Lung (tissue), 12 donors: Measurements from ENCODE around the gene B3GLCT. TPM values are rescaled to one million over a fixed set of nuclear protein-coding genes. Genes with fewer than 3 reads are reported as not detected.

Experiments
- ATAC-seq: fragments of 200-7000 bp; cut with Tn5 transposase; one replicate; pipeline ENCODE4 v1.9.1; 2020; ENCODE audit warnings: moderate number of reproducible peaks; ENCODE audit not compliant: insufficient read depth, low FRiP score
- DNase-seq, 3 donors: peaks; one replicate each; pipeline ENCODE4 v3.0.0-alpha.2; 2013 to 2017
- H3K27ac ChIP-seq, 2 donors: one replicate each; pipeline ENCODE4 v1.5.1; 2013; ENCODE audit warnings: mild to moderate bottlenecking in 2 of 2, moderate library complexity in 2 of 2, control low read depth in 1 of 2, inconsistent platforms in 1 of 2, low read depth in 1 of 2, low read length in 1 of 2
- H3K27me3 ChIP-seq, 3 donors: one replicate each; pipeline ENCODE4 v1.5.1; 2013; ENCODE audit warnings: low read length in 2 of 3; ENCODE audit not compliant: control insufficient read depth in 3 of 3, insufficient read depth in 3 of 3
- H3K36me3 ChIP-seq, 4 donors: one replicate each; pipeline ENCODE4 v1.5.1; 2013; ENCODE audit warnings: low read length in 4 of 4, mild to moderate bottlenecking in 1 of 4, moderate library complexity in 1 of 4; ENCODE audit not compliant: control insufficient read depth in 4 of 4, insufficient read depth in 4 of 4
- H3K4me1 ChIP-seq, 5 donors: one replicate each; pipeline ENCODE4 v1.5.1; 2013; ENCODE audit warnings: low read length in 5 of 5, mild to moderate bottlenecking in 2 of 5, moderate library complexity in 1 of 5; ENCODE audit not compliant: control insufficient read depth in 5 of 5, insufficient read depth in 5 of 5
- H3K4me3 ChIP-seq: one replicate; pipeline ENCODE4 v1.5.1; 2013; ENCODE audit warnings: mild to moderate bottlenecking, control low read depth, moderate library complexity
- H3K9ac ChIP-seq, 2 donors: one replicate each; pipeline ENCODE4 v1.5.1; 2013; ENCODE audit warnings: low read length in 2 of 2, control low read depth in 1 of 2; ENCODE audit not compliant: insufficient read depth in 1 of 2
- H3K9me3 ChIP-seq, 4 donors: one replicate each; pipeline ENCODE4 v1.5.1; 2013; ENCODE audit warnings: low read length in 3 of 4, mild to moderate bottlenecking in 1 of 4, moderate library complexity in 1 of 4; ENCODE audit not compliant: control insufficient read depth in 4 of 4, insufficient read depth in 3 of 4
- CTCF ChIP-seq: IDR thresholded peaks from 2 replicates; pipeline ENCODE4 v1.5.1; 2012; ENCODE audit warnings: mild to moderate bottlenecking; ENCODE audit errors: control extremely low read depth, extremely low read depth
- WGBS, 2 donors: extraction: QIAGEN DNeasy Blood & Tissue Kit; methylation state at CpG; one replicate each; pipeline ENCODE4 v1.1.7; 2013; 5-methylcytosine and 5-hydroxymethylcytosine counted together
- polyA plus RNA-seq, 2 donors: library from polyadenylated mRNA; stranded (reverse); fragments of 200-250 nt; gene quantifications; one replicate each; pipeline ENCODE4 v1.2.1, GENCODE V29; 2013
- total RNA-seq, 2 donors: library from RNA; depleted of rRNA in 1 of 2; stranded (reverse); fragments of >200 nt in 1 of 2; gene quantifications; one replicate each; pipeline ENCODE4 v1.2.1, GENCODE V29; 2014 to 2021
- donor health status: control.
- donor health status: control.
- donor health status: Bipolar disorder and iron deficiency.
- donor health status: healthy.
- donor health status: DM: yes; HTN: yes; CAD: no.

The B3GLCT gene
- total and polyA plus RNA-seq, 4 donors: 2.4 to 13.7 (median 3.1) TPM

- no peak overlapping the region for H3K9ac ChIP-seq
- no peak overlapping the region for H3K4me3 ChIP-seq
- no peaks in the 10 kb centered on the region for H3K4me1 ChIP-seq
- no peak for TF ChIP-seq CTCF
- H3K9me3 ChIP-seq: no peaks in the 10 kb centered on the region
- no peak for ATAC-seq
- WGBS, 2 donors: 89% methylated on average over 8 of the region's 8 CpGs
- H3K27ac ChIP-seq: no peak overlapping the region
- H3K36me3 ChIP-seq: peaks cover 0 to 10% (median 2%) of the 10 kb centered on the region in 4 donors
- no peaks in the 10 kb centered on the region for H3K27me3 ChIP-seq
- no peak for DNase-seq
These were observed 128.9 kb downstream of the B3GLCT start for GRCh38 chr13:31328549-31329235.

- 91 to 93% methylated on average over 1 of the region's 1 CpG for WGBS, 2 donors
- H3K4me1 ChIP-seq: no peaks in the 10 kb centered on the region
- peaks cover 0 to 6% (median 1%) of the 10 kb centered on the region in 4 donors for H3K36me3 ChIP-seq
- no peak overlapping the region for H3K27ac ChIP-seq
- ATAC-seq (no peak), DNase-seq (no peak)
- H3K9ac ChIP-seq: no peak overlapping the region
- no peak for TF ChIP-seq CTCF
- no peak overlapping the region for H3K4me3 ChIP-seq
- peaks cover 0 to 3% (median 0%) of the 10 kb centered on the region in 4 donors for H3K9me3 ChIP-seq
- H3K27me3 ChIP-seq: no peaks in the 10 kb centered on the region
These were observed 130.5 kb downstream of the B3GLCT start for GRCh38 chr13:31330236-31330635.

GRCh38 chr13:31331068-31331467 is 131.3 kb downstream of the B3GLCT start:
- 96 to 99% methylated on average over 4 of the region's 4 CpGs for WGBS, 2 donors
- Histone ChIP-seq H3K27ac (no peak overlapping the region), H3K4me1 (no peaks in the 10 kb centered on the region), H3K36me3 (peaks cover 0 to 3% (median 1%) of the 10 kb centered on the region in 4 donors), H3K27me3 (no peaks in the 10 kb centered on the region), H3K4me3 (no peak overlapping the region), H3K9me3 (peaks cover 0 to 4% (median 0%) of the 10 kb centered on the region in 4 donors), H3K9ac (no peak overlapping the region)
- no peak for TF ChIP-seq CTCF
- ATAC-seq (no peak), DNase-seq (no peak)
